Smooth muscle cell (in vitro differentiated cells): ENCODE measurements around the gene NME7. TPM values are rescaled to one million over a fixed set of nuclear protein-coding genes. Genes with fewer than 3 reads are reported as not detected.

Experiments
- DNase-seq: peaks from one replicate; lab custom pipeline; 2025; ENCODE audit not compliant: unreplicated experiment; lab: John Stamatoyannopoulos, UW
- H2AFZ ChIP-seq: fragments of 200-600 bp; sonication (generic); 2 replicates; pipeline ENCODE4 v1.6.0; 2016; ENCODE audit warnings: antibody characterized with exemption, low read depth, mild to moderate bottlenecking
- H3F3A ChIP-seq: fragments of 200-600 bp; sonication (generic); 2 replicates; pipeline ENCODE4 v1.6.0; 2017; ENCODE audit warnings: antibody characterized with exemption, low read depth
- H3K27ac ChIP-seq: fragments of 200-600 bp; sonication (generic); 2 replicates; pipeline ENCODE4 v1.5.1; 2016; ENCODE audit warnings: low read depth, mild to moderate bottlenecking
- H3K27me3 ChIP-seq: fragments of 200-600 bp; sonication (generic); 2 replicates; pipeline ENCODE4 v1.6.1; 2016; ENCODE audit warnings: low read depth, mild to moderate bottlenecking
- H3K36me3 ChIP-seq: fragments of 200-600 bp; sonication (generic); 2 replicates; pipeline ENCODE4 v1.5.1; 2016; ENCODE audit warnings: low read depth
- H3K4me1 ChIP-seq: fragments of 200-600 bp; sonication (generic); 2 replicates; pipeline ENCODE4 v1.5.1; 2016; ENCODE audit warnings: low read depth
- H3K4me2 ChIP-seq: fragments of 200-600 bp; sonication (generic); 2 replicates; pipeline ENCODE4 v1.6.0; 2016; ENCODE audit warnings: mild to moderate bottlenecking
- H3K4me3 ChIP-seq: fragments of 200-600 bp; sonication (generic); 2 replicates; pipeline ENCODE4 v1.5.1; 2016; ENCODE audit warnings: mild to moderate bottlenecking
- H3K79me2 ChIP-seq: fragments of 200-600 bp; sonication (generic); 2 replicates; pipeline ENCODE4 v1.6.0; 2016; ENCODE audit warnings: low read depth, mild to moderate bottlenecking
- H3K9ac ChIP-seq: fragments of 200-600 bp; sonication (generic); 2 replicates; pipeline ENCODE4 v1.6.0; 2016; ENCODE audit warnings: low read depth
- H3K9me3 ChIP-seq: fragments of 200-600 bp; sonication (generic); replicated peaks from 2 replicates; pipeline ENCODE4 v1.5.1; 2016; ENCODE audit warnings: low read depth
- H4K20me1 ChIP-seq: fragments of 200-600 bp; sonication (generic); 2 replicates; pipeline ENCODE4 v1.6.0; 2016; ENCODE audit warnings: low read depth
- WGBS: methylation state at CpG from one replicate; pipeline ENCODE4 v1.1.7; 2016; ENCODE audit warnings: low lambda C conversion rate; 5-methylcytosine and 5-hydroxymethylcytosine counted together
- polyA plus RNA-seq: library from polyadenylated mRNA; unstranded; fragments of >200 nt; fragmentation: Nextera tagmentation; extraction: Ambion mirVana; gene quantifications from 2 replicates; pipeline ENCODE4 v1.2.1, GENCODE V29; 2016
- total RNA-seq: library from RNA; depleted of rRNA; stranded (reverse); fragments of >200 nt; gene quantifications from 2 replicates; pipeline ENCODE4 v1.2.3, GENCODE V29; 2014
- TF ChIP-seq, protein P1 (sequence below): fragments of 200-600 bp; sonication (generic); IDR thresholded peaks from 2 replicates; pipeline ENCODE4 v1.5.1; 2017; ENCODE audit warnings: borderline replicate concordance, mild to moderate bottlenecking, antibody characterized with exemption; ENCODE audit not compliant: insufficient read depth, poor library complexity, severe bottlenecking

NME7 gene
- total and polyA plus RNA-seq, 2 experiments from 2014 or later = 26.5 to 77.8 TPM

DNA sequence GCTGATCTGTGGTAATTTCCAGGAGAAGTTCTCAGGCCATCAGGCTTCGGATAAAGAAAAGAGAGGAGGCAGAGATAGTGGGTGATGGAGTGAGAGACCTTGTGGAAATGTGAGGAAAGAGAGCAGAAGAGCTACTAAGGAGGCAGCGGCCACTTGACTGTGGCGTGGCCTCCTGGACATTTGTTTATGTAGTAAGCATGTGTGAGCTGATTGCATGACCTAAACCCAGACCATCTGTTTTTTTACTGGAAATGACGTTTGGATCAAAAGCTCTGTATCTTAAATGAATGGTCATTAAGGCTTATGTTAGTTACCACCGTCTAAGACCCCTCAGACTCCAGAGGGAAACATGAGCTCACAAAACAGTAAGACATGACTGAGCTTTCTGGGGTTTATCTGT, 247.5 kb downstream of the NME7 start:
- Histone ChIP-seq H3K4me1 (peaks cover 29% of the 10 kb centered on the region), H3K4me3 (no peak overlapping the region), H3K4me2 (peak overlapping the region; percentile 64), H3K9ac (peak overlapping the region; percentile 80), H3K27ac (peak overlapping the region; percentile 99), H3F3A (peaks cover 50% of the 10 kb centered on the region), H3K79me2 (peaks cover 70% of the 10 kb centered on the region), H3K36me3 (peaks cover 1% of the 10 kb centered on the region), H4K20me1 (peaks cover 46% of the 10 kb centered on the region), H2AFZ (no peak overlapping the region), H3K27me3 (no peaks in the 10 kb centered on the region), H3K9me3 (no peaks in the 10 kb centered on the region)
- DNase-seq = no peak
- 17% methylated on average over 5 of the region's 5 CpGs for WGBS
- TF ChIP-seq, protein P1, sequence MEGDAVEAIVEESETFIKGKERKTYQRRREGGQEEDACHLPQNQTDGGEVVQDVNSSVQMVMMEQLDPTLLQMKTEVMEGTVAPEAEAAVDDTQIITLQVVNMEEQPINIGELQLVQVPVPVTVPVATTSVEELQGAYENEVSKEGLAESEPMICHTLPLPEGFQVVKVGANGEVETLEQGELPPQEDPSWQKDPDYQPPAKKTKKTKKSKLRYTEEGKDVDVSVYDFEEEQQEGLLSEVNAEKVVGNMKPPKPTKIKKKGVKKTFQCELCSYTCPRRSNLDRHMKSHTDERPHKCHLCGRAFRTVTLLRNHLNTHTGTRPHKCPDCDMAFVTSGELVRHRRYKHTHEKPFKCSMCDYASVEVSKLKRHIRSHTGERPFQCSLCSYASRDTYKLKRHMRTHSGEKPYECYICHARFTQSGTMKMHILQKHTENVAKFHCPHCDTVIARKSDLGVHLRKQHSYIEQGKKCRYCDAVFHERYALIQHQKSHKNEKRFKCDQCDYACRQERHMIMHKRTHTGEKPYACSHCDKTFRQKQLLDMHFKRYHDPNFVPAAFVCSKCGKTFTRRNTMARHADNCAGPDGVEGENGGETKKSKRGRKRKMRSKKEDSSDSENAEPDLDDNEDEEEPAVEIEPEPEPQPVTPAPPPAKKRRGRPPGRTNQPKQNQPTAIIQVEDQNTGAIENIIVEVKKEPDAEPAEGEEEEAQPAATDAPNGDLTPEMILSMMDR = no peak

DNA sequence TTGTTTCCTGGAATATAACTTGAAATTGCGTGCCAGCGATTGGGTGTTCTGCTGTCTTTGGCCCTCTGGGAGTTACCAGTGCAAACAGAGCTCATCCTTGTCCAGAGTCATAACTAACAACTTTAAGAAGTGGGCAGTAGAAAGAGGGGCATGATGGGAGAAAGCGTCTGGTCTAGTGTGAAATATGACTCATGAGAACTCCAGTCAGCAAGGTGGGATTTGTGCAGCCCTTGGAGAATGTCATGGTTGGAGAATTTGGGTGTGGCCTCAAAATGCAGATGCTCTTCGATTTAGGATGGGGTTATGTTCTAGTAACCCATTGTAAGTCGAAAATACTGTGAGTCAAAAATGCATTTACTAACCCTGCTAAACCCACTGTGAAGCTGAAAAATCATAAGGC, 248.2 kb downstream of the NME7 start:
- no peak for DNase-seq
- peaks cover 41% of the 10 kb centered on the region for H4K20me1 ChIP-seq
- H3K4me1 ChIP-seq = peaks cover 22% of the 10 kb centered on the region
- TF ChIP-seq, protein P1 = no peak
- peak overlapping the region; percentile 67 for H3K4me2 ChIP-seq
- no peak overlapping the region for H2AFZ ChIP-seq
- no peak overlapping the region for H3K4me3 ChIP-seq
- peaks cover 50% of the 10 kb centered on the region for H3F3A ChIP-seq
- H3K27me3 ChIP-seq = no peaks in the 10 kb centered on the region
- WGBS = 16% methylated on average over 5 of the region's 5 CpGs
- H3K36me3 ChIP-seq = no peaks in the 10 kb centered on the region
- peak overlapping the region; percentile 80 for H3K9ac ChIP-seq
- H3K27ac ChIP-seq = peak overlapping the region; percentile 99
- H3K9me3 ChIP-seq = no peaks in the 10 kb centered on the region
- H3K79me2 ChIP-seq = peaks cover 72% of the 10 kb centered on the region

DNA sequence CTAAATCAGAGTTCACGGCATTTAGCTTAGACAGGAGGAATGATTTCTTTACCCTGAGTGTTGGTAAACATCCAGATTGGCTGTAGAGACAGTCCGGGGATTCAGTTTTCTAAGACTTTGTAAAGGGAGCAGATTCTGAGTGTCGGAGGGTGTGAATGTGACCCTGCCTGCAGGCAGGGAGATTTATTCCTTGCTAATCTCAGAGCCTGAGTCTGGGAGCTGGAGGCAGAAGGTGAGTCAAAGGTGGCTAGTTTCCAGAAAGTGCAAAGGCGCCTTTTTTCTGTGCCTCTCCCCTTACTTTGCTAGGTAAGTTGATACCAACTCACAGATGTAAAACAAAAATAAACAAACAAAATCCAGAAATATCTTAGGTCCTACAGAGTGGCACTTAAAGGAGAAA, 249.4 kb downstream of the NME7 start:
- H3K9ac ChIP-seq = peak overlapping the region; percentile 38
- TF ChIP-seq, protein P1 = no peak
- DNase-seq = no peak
- peaks cover 60% of the 10 kb centered on the region for H3F3A ChIP-seq
- no peaks in the 10 kb centered on the region for H3K9me3 ChIP-seq
- no peaks in the 10 kb centered on the region for H3K36me3 ChIP-seq
- H4K20me1 ChIP-seq = peaks cover 37% of the 10 kb centered on the region
- H3K27me3 ChIP-seq = no peaks in the 10 kb centered on the region
- H3K4me1 ChIP-seq = peaks cover 17% of the 10 kb centered on the region
- H3K79me2 ChIP-seq = peaks cover 69% of the 10 kb centered on the region
- no peak overlapping the region for H2AFZ ChIP-seq
- H3K4me3 ChIP-seq = no peak overlapping the region
- H3K27ac ChIP-seq = peak overlapping the region; percentile 99
- H3K4me2 ChIP-seq = peak overlapping the region; percentile 67
- WGBS = 29% methylated on average over 4 of the region's 4 CpGs

DNA sequence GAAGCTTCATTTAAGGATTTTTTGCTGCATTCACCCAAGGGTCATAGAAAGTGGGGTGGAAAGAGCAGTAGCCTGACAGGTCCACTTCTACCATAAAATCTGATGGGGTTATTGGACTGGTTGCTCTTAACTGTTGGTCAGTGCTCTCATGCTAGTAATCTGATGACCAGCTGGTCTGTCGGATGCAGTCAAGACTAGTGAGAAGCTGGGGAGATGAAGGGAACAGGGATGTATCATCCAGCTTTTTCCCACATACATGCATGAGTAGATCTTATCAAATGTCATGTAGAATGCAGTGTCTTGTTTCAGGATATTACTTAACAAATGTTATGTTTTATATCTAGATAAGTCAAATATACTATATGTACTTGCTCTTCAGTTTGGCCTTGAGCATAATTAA, 250.0 kb downstream of the NME7 start:
- Histone ChIP-seq H3K27ac (peak overlapping the region; percentile 99), H3K4me2 (peak overlapping the region; percentile 67), H3K9ac (peak overlapping the region; percentile 38), H3K27me3 (no peaks in the 10 kb centered on the region), H3F3A (peaks cover 60% of the 10 kb centered on the region), H3K9me3 (no peaks in the 10 kb centered on the region), H2AFZ (no peak overlapping the region), H3K36me3 (no peaks in the 10 kb centered on the region), H3K4me1 (peaks cover 20% of the 10 kb centered on the region), H3K79me2 (peaks cover 69% of the 10 kb centered on the region), H3K4me3 (no peak overlapping the region), H4K20me1 (peaks cover 35% of the 10 kb centered on the region)
- DNase-seq = no peak
- WGBS = 16% methylated on average over 1 of the region's 1 CpG
- TF ChIP-seq, protein P1 = no peak
